Measurements from ENCODE around the gene ITGB5.

The ITGB5 gene

GRCh38 chr3:124895756-124896155, 8.6 kb upstream of the ITGB5 start:
- no peak for DNase-seq

- no peak for DNase-seq
These were observed 6.4 kb upstream of the ITGB5 start for GRCh38 chr3:124893526-124893925.

GRCh38 chr3:124890573-124891190, 3.5 kb upstream of the ITGB5 start:
- DNase-seq: no peak

- no peak for DNase-seq
These were observed 1.6 kb upstream of the ITGB5 start for GRCh38 chr3:124888482-124889441.

GRCh38 chr3:124887932-124888298, 750 bp upstream of the ITGB5 start:
- no peak for DNase-seq

GRCh38 chr3:124886168-124887056, 753 bp downstream of the ITGB5 start:
- no peak for DNase-seq

GRCh38 chr3:124885466-124886167, 1.5 kb downstream of the ITGB5 start:
- DNase-seq: no peak

GRCh38 chr3:124884474-124885101, 2.6 kb downstream of the ITGB5 start:
- DNase-seq: no peak

GRCh38 chr3:124883766-124884473, 3.2 kb downstream of the ITGB5 start:
- DNase-seq: no peak

GRCh38 chr3:124882816-124883747, 4.1 kb downstream of the ITGB5 start:
- DNase-seq: no peak

GRCh38 chr3:124881976-124882697, 5.0 kb downstream of the ITGB5 start:
- DNase-seq: no peak

- DNase-seq: no peak
These were observed 7.9 kb downstream of the ITGB5 start for GRCh38 chr3:124879337-124879680.

GRCh38 chr3:124878561-124879336, 8.4 kb downstream of the ITGB5 start:
- DNase-seq: peak; percentile 58

- no peak for DNase-seq
These were observed 9.5 kb downstream of the ITGB5 start for GRCh38 chr3:124877674-124878073.

GRCh38 chr3:124876401-124876878, 10.7 kb downstream of the ITGB5 start:
- peak; percentile 85 for DNase-seq

- DNase-seq: no peak
These were observed 13.9 kb downstream of the ITGB5 start for GRCh38 chr3:124873226-124873625.

GRCh38 chr3:124867511-124867910, 19.7 kb downstream of the ITGB5 start:
- DNase-seq: no peak

- DNase-seq: no peak
These were observed 25.2 kb downstream of the ITGB5 start for GRCh38 chr3:124862006-124862405.

GRCh38 chr3:124861041-124861440, 26.1 kb downstream of the ITGB5 start:
- DNase-seq: no peak
